Ectodermal cell (in vitro differentiated cells): Measurements from ENCODE around the gene C16orf95.

ENCODE experiments used
- H3K27ac ChIP-seq: 2 replicates; pipeline ENCODE4 v1.7.0; 2013; ENCODE audit warnings: mild to moderate bottlenecking, low read depth, low read length; ENCODE audit not compliant: insufficient read depth, poor library complexity, severe bottlenecking
- H3K27me3 ChIP-seq: 2 replicates; pipeline ENCODE4 v1.7.0; 2013; ENCODE audit warnings: mild to moderate bottlenecking, low read length; ENCODE audit not compliant: insufficient read depth, control insufficient read depth, poor library complexity, severe bottlenecking
- H3K36me3 ChIP-seq: one replicate; pipeline ENCODE4 v1.7.0; 2013; ENCODE audit warnings: low read length; ENCODE audit not compliant: control insufficient read depth, insufficient read depth
- H3K4me1 ChIP-seq: one replicate; pipeline ENCODE4 v1.7.0; 2013; ENCODE audit warnings: low read length; ENCODE audit not compliant: control insufficient read depth, insufficient read depth
- H3K4me3 ChIP-seq: 2 replicates; pipeline ENCODE4 v1.7.0; 2013; ENCODE audit warnings: low read depth, low read length, control low read depth; ENCODE audit not compliant: insufficient read depth
- H3K9me3 ChIP-seq: 2 replicates; pipeline ENCODE4 v1.7.0; 2013; ENCODE audit warnings: mild to moderate bottlenecking, low read length, moderate library complexity; ENCODE audit not compliant: control insufficient read depth
- WGBS, 2 experiments: methylation state at CpG; one replicate each; pipeline ENCODE4 v1.1.7; 2013; ENCODE audit warnings: missing lambda C conversion rate in 2 of 2; 5-methylcytosine and 5-hydroxymethylcytosine counted together

C16orf95 gene

GRCh38 chr16:87324411-87325275 is 7.5 kb upstream of the C16orf95 start:
- H3K36me3 ChIP-seq = no peaks in the 10 kb centered on the region
- WGBS, 2 experiments = 67 to 68% methylated on average over 28 of the region's 28 CpGs
- H3K4me1 ChIP-seq = no peaks in the 10 kb centered on the region
- no peaks in the 10 kb centered on the region for H3K27me3 ChIP-seq
- H3K4me3 ChIP-seq = no peak overlapping the region
- H3K27ac ChIP-seq = no peak overlapping the region
- no peaks in the 10 kb centered on the region for H3K9me3 ChIP-seq

DNA sequence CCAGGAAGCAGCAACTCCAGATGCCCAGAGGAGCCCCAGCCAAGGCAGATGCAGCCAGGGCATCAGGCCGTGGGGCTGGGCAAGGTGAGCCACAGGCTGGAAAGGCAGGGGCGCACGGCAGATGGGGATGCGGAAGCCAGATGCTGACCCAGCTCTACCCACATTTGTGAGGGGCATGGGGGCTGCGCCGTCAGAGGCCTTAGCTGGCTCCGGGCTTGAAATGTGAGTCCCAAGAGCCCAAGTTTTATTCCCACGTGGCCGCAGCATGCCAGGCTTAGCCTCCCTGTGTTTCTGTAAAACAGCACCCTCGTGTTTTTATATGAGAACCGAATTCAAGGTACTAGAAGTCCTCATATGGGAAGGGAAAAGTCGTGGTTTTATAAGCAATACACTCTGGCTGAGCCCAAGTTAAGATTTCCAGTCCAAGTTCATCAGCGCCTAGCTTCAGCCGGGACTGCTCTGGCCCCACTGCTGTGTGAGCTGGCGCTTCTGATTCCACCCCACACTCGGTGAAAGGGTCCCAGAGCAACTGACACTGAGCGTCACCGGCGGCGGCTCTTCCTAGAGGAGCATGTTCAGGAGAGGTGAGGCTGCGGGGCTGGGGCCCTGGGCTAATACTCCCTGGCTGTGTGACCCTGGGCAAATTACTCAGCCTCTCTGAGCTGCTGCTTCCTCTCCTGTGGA is 6.7 kb upstream of the C16orf95 start:
- H3K27me3 ChIP-seq = no peaks in the 10 kb centered on the region

DNA sequence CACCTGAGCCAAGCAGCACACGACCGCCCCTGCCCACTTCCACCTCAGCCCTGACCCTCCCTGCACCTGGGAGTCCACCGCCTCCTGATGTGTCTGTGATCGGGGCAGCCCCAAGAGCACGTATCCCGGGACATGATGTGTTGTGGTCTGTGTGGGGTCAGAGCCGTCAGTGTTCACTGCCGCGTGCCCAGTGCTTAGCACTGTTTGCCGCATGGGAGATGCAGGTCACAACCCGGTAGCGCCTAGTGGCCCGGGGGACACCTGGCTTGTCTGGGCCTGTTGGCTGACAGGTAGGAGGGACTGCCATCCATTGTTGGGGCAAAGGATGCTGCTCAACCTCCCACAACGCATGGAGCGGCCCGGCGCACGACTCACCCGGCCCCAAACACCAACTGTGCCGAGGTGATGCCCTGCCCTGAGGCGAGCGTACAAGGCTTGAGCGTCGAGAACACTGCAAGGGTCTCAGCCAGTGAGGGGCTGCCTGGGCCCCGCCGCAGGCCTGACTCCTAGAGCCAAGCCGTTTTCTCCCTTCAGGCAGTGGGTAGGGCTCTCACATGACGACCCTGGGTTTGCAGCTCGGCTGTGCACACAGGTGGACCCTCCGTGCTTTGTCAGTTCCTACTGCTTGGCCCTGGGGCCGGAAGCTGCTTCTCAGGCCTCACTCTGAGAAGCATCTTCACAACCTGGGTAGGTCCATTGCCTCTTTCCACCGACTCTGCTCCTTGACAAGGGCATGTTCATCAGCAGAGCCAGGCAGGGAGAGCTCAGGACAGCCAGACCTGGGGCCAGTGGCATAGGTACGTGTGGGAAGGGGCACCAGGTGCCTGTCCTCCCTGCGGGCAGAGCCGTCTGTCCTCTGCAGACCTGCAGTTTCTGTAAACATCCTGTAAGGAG is 5.9 kb upstream of the C16orf95 start:
- Histone ChIP-seq H3K9me3 (no peaks in the 10 kb centered on the region), H3K4me3 (no peak overlapping the region), H3K27me3 (no peaks in the 10 kb centered on the region), H3K4me1 (no peaks in the 10 kb centered on the region), H3K27ac (no peak overlapping the region), H3K36me3 (no peaks in the 10 kb centered on the region)
- WGBS, 2 experiments = 94 to 95% methylated on average over 35 of the region's 35 CpGs

More for the DNA sequence above, 6.7 kb upstream of the C16orf95 start:
- Histone ChIP-seq H3K36me3 (no peaks in the 10 kb centered on the region), H3K4me3 (no peak overlapping the region), H3K27ac (no peak overlapping the region), H3K4me1 (no peaks in the 10 kb centered on the region), H3K9me3 (no peaks in the 10 kb centered on the region)
- 94% methylated on average over 21 of the region's 21 CpGs for WGBS, 2 experiments

DNA sequence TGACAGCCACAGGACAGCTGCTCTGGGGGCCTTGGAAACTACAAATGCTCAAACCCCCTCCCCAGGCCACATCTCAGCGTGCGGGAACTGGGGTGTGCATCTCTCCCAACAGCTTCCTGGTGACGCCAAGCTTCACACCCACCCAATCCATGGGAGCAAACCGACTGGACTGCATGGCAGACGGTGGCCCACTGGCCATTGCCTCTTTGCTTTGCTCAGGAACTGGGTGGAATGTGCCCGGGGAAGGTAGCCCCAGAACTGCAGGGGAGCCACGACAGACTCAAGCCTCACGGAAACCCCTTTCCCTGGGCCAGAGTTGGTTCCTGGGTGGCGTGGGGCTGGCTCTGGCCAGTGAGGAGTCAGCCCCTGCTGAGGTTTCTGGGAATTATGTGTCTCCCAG is 5.2 kb upstream of the C16orf95 start:
- no peaks in the 10 kb centered on the region for H3K27me3 ChIP-seq
- H3K4me1 ChIP-seq = no peaks in the 10 kb centered on the region
- no peaks in the 10 kb centered on the region for H3K9me3 ChIP-seq
- H3K27ac ChIP-seq = no peak overlapping the region
- H3K36me3 ChIP-seq = no peaks in the 10 kb centered on the region
- H3K4me3 ChIP-seq = no peak overlapping the region
- WGBS, 2 experiments = 91 to 93% methylated on average over 9 of the region's 9 CpGs

- WGBS, 2 experiments = 88 to 91% methylated on average over 20 of the region's 20 CpGs
- H3K4me1 ChIP-seq = no peaks in the 10 kb centered on the region
- H3K4me3 ChIP-seq = no peak overlapping the region
- no peaks in the 10 kb centered on the region for H3K9me3 ChIP-seq
- H3K27ac ChIP-seq = no peak overlapping the region
- no peaks in the 10 kb centered on the region for H3K36me3 ChIP-seq
- no peaks in the 10 kb centered on the region for H3K27me3 ChIP-seq
Measured at GRCh38 chr16:87321336-87322107, 4.3 kb upstream of the C16orf95 start.

- H3K4me1 ChIP-seq = no peaks in the 10 kb centered on the region
- no peak overlapping the region for H3K4me3 ChIP-seq
- no peaks in the 10 kb centered on the region for H3K9me3 ChIP-seq
- no peaks in the 10 kb centered on the region for H3K27me3 ChIP-seq
- 93 to 94% methylated on average over 12 of the region's 12 CpGs for WGBS, 2 experiments
- no peak overlapping the region for H3K27ac ChIP-seq
- no peaks in the 10 kb centered on the region for H3K36me3 ChIP-seq
Measured at GRCh38 chr16:87320510-87321227, 3.5 kb upstream of the C16orf95 start.

DNA sequence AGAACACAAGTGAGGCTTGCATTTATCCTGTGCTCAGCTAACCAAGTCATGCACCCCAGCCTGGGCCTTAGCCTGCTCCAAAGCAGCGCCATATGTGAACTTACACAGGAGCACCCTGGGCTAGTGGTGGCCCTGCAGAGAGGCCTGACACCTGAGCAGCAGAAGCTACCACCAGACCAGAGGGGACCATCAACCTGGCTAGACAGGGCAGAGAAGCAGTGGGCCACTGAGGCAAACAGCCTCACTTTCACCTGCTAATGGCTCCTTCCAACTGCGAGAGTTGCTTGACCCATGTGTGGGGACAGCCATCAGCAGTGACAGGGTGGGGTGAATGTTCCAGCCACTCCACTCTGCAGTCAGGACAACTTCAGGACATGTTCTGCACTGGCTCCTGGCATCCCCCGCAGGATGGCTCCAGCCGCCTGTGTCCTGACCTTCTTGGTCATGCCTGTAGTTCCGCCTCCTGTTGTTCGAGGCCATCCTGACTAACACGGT is 2.9 kb upstream of the C16orf95 start:
- Histone ChIP-seq H3K27ac (no peak overlapping the region), H3K27me3 (no peaks in the 10 kb centered on the region), H3K4me3 (no peak overlapping the region), H3K36me3 (no peaks in the 10 kb centered on the region), H3K4me1 (no peaks in the 10 kb centered on the region), H3K9me3 (no peaks in the 10 kb centered on the region)
- WGBS, 2 experiments = 90 to 95% methylated on average over 7 of the region's 7 CpGs

DNA sequence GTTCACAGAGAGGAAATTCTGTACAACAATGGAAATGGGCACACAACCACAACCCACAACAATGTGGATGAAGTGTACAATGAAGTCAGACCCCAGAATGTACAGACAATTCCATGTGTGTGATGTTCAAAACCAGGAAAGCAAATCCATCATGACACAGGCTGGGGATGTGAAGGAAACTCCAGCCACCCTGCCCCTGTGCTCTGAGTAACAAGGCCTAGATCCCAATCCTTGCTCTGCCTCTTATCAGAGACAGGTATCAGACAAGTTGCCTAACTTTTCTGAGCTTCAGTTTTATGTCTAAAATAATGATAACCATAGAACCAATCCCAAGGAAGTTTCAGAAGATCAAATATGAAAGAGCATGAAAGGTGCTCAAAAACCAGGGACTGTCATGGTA is 1.8 kb upstream of the C16orf95 start:
- Histone ChIP-seq H3K4me1 (no peaks in the 10 kb centered on the region), H3K4me3 (no peak overlapping the region), H3K9me3 (no peaks in the 10 kb centered on the region), H3K27ac (no peak overlapping the region), H3K36me3 (no peaks in the 10 kb centered on the region), H3K27me3 (no peaks in the 10 kb centered on the region)
